H7 (cell line): ENCODE results near the gene PLEK. TPM values are rescaled to one million over a fixed set of nuclear protein-coding genes. Genes with fewer than 3 reads are reported as not detected.

Source experiments
- total RNA-seq: library from RNA; depleted of rRNA; stranded (reverse); fragments of >200 nt; shearing (Covaris generic); gene quantifications from 2 replicates; pipeline ENCODE4 v1.2.3, GENCODE V29; 2014; rRNA removed

Gene PLEK
- total RNA-seq, 1 experiment from 2014 or later = not detected

Other genes with a start within 250 kb of the PLEK start
- gene PNO1, start 207.4 kb upstream of the PLEK start, total RNA-seq = 24.5 and 27.6 TPM in 2 replicates
- 20.1 and 24.1 TPM in 2 replicates for gene PPP3R1, start 112.8 kb upstream of the PLEK start, total RNA-seq
- 0.80 and 0.81 TPM in 2 replicates for gene CNRIP1, start 45.3 kb upstream of the PLEK start, total RNA-seq
- 0.52 and 1.00 TPM in 2 replicates for gene FBXO48, start 102.0 kb downstream of the PLEK start, total RNA-seq
- gene APLF, start 102.3 kb downstream of the PLEK start, total RNA-seq = 2.1 and 5.9 TPM in 2 replicates